Osteoblast (primary cell): Measurements from ENCODE around the gene CEMP1. TPM values are rescaled to one million over a fixed set of nuclear protein-coding genes. Genes with fewer than 3 reads are reported as not detected.

Source experiments
- DNase-seq: peaks from one replicate; pipeline ENCODE4 v3.0.0; 2011; ENCODE audit warnings: low spot score, mixed read lengths; ENCODE audit not compliant: insufficient read length; ENCODE audit errors: missing footprints
- H2AFZ ChIP-seq: 2 replicates; pipeline ENCODE4 v1.6.0; 2011; ENCODE audit warnings: mild to moderate bottlenecking, low read length
- H3K27ac ChIP-seq: 2 replicates; pipeline ENCODE4 v1.5.1; 2011; ENCODE audit warnings: mild to moderate bottlenecking, low read depth, low read length, moderate library complexity
- H3K27me3 ChIP-seq: 2 replicates; pipeline ENCODE4 v1.6.0; 2012; ENCODE audit warnings: mild to moderate bottlenecking, control low read depth, inconsistent platforms, low read length, moderate library complexity; ENCODE audit not compliant: insufficient read depth
- H3K36me3 ChIP-seq: 2 replicates; pipeline ENCODE4 v1.5.1; 2011; ENCODE audit warnings: mild to moderate bottlenecking, low read length, control low read depth, moderate library complexity; ENCODE audit not compliant: insufficient read depth
- H3K4me1 ChIP-seq: 2 replicates; pipeline ENCODE4 v1.5.1; 2011; ENCODE audit warnings: mild to moderate bottlenecking, low read length, control low read depth, moderate library complexity; ENCODE audit not compliant: insufficient read depth
- H3K4me2 ChIP-seq: 2 replicates; pipeline ENCODE4 v1.6.0; 2011; ENCODE audit warnings: mild to moderate bottlenecking, low read length; ENCODE audit not compliant: insufficient read depth
- H3K4me3 ChIP-seq: fragments of 200-600 bp; sonication (generic); 3 replicates; pipeline ENCODE4 v1.5.1; 2012; ENCODE audit warnings: mild to moderate bottlenecking, low read length, inconsistent platforms; ENCODE audit not compliant: insufficient read depth
- H3K79me2 ChIP-seq: 2 replicates; pipeline ENCODE4 v1.6.0; 2012; ENCODE audit warnings: mild to moderate bottlenecking, low read length, control low read depth, inconsistent platforms; ENCODE audit not compliant: insufficient read depth
- H3K9me3 ChIP-seq: 2 replicates; pipeline ENCODE4 v1.5.1; 2011; ENCODE audit warnings: low read depth, low read length, control low read depth
- H4K20me1 ChIP-seq: 2 replicates; pipeline ENCODE4 v1.6.0; 2012; ENCODE audit warnings: mild to moderate bottlenecking, low read length, control low read depth; ENCODE audit not compliant: insufficient read depth
- CTCF ChIP-seq: IDR thresholded peaks from 2 replicates; pipeline ENCODE4 v1.5.1; 2011; ENCODE audit warnings: mild to moderate bottlenecking, low read depth, low read length, moderate library complexity; ENCODE audit errors: extremely low read depth
- total RNA-seq: library from RNA; depleted of rRNA; stranded (reverse); fragments of >200 nt; gene quantifications from 2 replicates; pipeline ENCODE4 v1.2.3, GENCODE V29; 2012

The CEMP1 gene
- total RNA-seq, 1 donor: not detected

GRCh38 chr16:2493605-2494004, 37.6 kb downstream of the CEMP1 start:
- Histone ChIP-seq H3K9me3 (no peaks in the 10 kb centered on the region), H3K4me3 (no peak overlapping the region), H3K79me2 (peaks cover 18% of the 10 kb centered on the region), H3K4me2 (no peak overlapping the region), H3K27me3 (no peaks in the 10 kb centered on the region), H2AFZ (no peak overlapping the region), H4K20me1 (peaks cover 19% of the 10 kb centered on the region), H3K4me1 (peaks cover 10% of the 10 kb centered on the region), H3K36me3 (peaks cover 15% of the 10 kb centered on the region), H3K27ac (no peak overlapping the region)
- DNase-seq: peak; percentile 42
- no peak for TF ChIP-seq CTCF

- Histone ChIP-seq H3K36me3 (peaks cover 15% of the 10 kb centered on the region), H3K9me3 (no peaks in the 10 kb centered on the region), H2AFZ (no peak overlapping the region), H4K20me1 (peaks cover 22% of the 10 kb centered on the region), H3K4me3 (no peak overlapping the region), H3K4me2 (no peak overlapping the region), H3K27me3 (no peaks in the 10 kb centered on the region), H3K79me2 (peaks cover 23% of the 10 kb centered on the region), H3K4me1 (peaks cover 4% of the 10 kb centered on the region), H3K27ac (no peak overlapping the region)
- peak; percentile 46 for DNase-seq
- TF ChIP-seq CTCF: no peak
These were observed 38.9 kb downstream of the CEMP1 start for GRCh38 chr16:2492292-2492691.

- TF ChIP-seq CTCF: no peak
- no peak overlapping the region for H3K27ac ChIP-seq
- H3K4me3 ChIP-seq: no peak overlapping the region
- H3K4me1 ChIP-seq: no peaks in the 10 kb centered on the region
- DNase-seq: peak; percentile 58
- peaks cover 4% of the 10 kb centered on the region for H3K36me3 ChIP-seq
- H2AFZ ChIP-seq: no peak overlapping the region
- H3K9me3 ChIP-seq: no peaks in the 10 kb centered on the region
- peaks cover 33% of the 10 kb centered on the region for H3K79me2 ChIP-seq
- peaks cover 19% of the 10 kb centered on the region for H4K20me1 ChIP-seq
- no peaks in the 10 kb centered on the region for H3K27me3 ChIP-seq
- H3K4me2 ChIP-seq: no peak overlapping the region
These were observed 40.8 kb downstream of the CEMP1 start for GRCh38 chr16:2490190-2491105.

- H4K20me1 ChIP-seq: peaks cover 22% of the 10 kb centered on the region
- no peak overlapping the region for H3K27ac ChIP-seq
- H3K27me3 ChIP-seq: no peaks in the 10 kb centered on the region
- no peaks in the 10 kb centered on the region for H3K4me1 ChIP-seq
- no peak for TF ChIP-seq CTCF
- no peaks in the 10 kb centered on the region for H3K9me3 ChIP-seq
- peaks cover 42% of the 10 kb centered on the region for H3K79me2 ChIP-seq
- H2AFZ ChIP-seq: no peak overlapping the region
- DNase-seq: peak; percentile 49
- peaks cover 4% of the 10 kb centered on the region for H3K36me3 ChIP-seq
- no peak overlapping the region for H3K4me3 ChIP-seq
- no peak overlapping the region for H3K4me2 ChIP-seq
These were observed 41.6 kb downstream of the CEMP1 start for GRCh38 chr16:2489581-2489980.
